Loucy (cell line): Measurements from ENCODE around the gene ETNK1.

Source experiments
- EZH2phosphoT487 ChIP-seq: fragments of 200-600 bp; IDR thresholded peaks from 2 replicates; pipeline ENCODE4 v1.6.1; 2018; ENCODE audit warnings: antibody characterized with exemption, mild to moderate bottlenecking, moderate library complexity, borderline replicate concordance
- TF ChIP-seq, protein P1 (sequence below): fragments of 200-600 bp; sonication (generic); conservative IDR thresholded peaks from 2 replicates; pipeline ENCODE4 v1.5.1; 2014; ENCODE audit warnings: mild to moderate bottlenecking, antibody characterized with exemption, low read length

DNA sequence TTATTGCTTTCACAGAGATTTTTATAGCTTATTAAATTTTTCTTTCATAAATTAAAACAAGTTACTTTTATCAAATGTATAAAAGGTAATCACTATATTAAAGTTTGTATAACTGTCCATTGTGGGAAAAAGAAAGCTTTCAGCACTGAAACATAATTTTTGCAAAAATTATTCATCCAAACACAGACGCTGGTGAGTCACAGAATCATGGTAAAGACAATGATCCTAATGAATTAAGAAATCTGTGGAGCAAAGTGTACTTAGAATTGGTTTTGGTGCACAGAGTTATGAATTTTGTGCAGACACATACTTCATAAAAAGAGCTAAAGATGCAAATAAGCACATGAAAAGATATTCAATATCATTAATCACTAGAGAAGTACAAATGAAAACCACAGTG lies 48.9 kb upstream of the ETNK1 start:
- TF ChIP-seq, protein P1, sequence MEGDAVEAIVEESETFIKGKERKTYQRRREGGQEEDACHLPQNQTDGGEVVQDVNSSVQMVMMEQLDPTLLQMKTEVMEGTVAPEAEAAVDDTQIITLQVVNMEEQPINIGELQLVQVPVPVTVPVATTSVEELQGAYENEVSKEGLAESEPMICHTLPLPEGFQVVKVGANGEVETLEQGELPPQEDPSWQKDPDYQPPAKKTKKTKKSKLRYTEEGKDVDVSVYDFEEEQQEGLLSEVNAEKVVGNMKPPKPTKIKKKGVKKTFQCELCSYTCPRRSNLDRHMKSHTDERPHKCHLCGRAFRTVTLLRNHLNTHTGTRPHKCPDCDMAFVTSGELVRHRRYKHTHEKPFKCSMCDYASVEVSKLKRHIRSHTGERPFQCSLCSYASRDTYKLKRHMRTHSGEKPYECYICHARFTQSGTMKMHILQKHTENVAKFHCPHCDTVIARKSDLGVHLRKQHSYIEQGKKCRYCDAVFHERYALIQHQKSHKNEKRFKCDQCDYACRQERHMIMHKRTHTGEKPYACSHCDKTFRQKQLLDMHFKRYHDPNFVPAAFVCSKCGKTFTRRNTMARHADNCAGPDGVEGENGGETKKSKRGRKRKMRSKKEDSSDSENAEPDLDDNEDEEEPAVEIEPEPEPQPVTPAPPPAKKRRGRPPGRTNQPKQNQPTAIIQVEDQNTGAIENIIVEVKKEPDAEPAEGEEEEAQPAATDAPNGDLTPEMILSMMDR = no peak
- TF ChIP-seq EZH2phosphoT487 = no peak
